LNCAP (cell line): ENCODE results near the gene RAB3IP.

Source experiments
- TF ChIP-seq, protein P1 (sequence below): fragments of 450-650 bp; IDR thresholded peaks from 2 replicates; pipeline ENCODE4 v1.5.1; 2017; ENCODE audit warnings: mild to moderate bottlenecking

RAB3IP gene

DNA sequence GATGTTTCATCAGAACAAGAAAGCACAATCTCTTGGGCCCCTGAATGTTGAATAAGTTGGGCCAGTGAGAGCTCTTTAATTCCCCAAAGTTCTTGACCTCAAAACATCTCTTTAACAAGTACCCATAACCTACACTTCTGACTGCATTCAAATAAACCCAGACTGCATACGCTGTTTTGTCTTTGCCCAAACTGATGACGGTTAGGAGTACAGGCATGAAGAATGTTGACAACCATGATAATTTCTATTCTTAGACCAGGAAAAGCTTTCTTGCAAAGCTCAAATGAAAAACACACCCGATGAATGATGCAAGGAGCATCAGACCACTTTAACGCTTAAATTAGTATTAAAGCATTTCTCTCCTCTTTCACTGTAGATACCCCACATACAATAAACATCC lies 11.7 kb upstream of the RAB3IP start:
- TF ChIP-seq, protein P1, sequence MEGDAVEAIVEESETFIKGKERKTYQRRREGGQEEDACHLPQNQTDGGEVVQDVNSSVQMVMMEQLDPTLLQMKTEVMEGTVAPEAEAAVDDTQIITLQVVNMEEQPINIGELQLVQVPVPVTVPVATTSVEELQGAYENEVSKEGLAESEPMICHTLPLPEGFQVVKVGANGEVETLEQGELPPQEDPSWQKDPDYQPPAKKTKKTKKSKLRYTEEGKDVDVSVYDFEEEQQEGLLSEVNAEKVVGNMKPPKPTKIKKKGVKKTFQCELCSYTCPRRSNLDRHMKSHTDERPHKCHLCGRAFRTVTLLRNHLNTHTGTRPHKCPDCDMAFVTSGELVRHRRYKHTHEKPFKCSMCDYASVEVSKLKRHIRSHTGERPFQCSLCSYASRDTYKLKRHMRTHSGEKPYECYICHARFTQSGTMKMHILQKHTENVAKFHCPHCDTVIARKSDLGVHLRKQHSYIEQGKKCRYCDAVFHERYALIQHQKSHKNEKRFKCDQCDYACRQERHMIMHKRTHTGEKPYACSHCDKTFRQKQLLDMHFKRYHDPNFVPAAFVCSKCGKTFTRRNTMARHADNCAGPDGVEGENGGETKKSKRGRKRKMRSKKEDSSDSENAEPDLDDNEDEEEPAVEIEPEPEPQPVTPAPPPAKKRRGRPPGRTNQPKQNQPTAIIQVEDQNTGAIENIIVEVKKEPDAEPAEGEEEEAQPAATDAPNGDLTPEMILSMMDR, result no peak

DNA sequence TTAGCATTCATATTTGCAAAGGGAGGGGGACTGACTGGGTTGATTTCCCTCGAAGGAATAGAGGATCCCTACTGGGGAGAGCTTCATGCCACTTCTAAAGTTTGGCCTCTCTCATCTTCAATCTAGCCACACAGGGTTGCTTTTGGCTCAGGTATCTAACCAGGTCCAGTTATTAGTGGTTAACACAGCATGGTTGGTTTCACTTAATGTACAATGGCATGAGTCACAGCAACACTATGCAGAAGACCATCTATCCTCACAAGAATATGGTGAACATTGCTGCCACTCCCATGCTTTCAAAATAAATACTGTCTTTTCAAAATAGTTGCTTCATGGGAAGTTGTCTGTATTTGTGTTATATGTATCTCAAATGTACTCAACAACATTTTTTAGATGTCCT lies 6.6 kb upstream of the RAB3IP start:
- TF ChIP-seq, protein P1, result no peak

DNA sequence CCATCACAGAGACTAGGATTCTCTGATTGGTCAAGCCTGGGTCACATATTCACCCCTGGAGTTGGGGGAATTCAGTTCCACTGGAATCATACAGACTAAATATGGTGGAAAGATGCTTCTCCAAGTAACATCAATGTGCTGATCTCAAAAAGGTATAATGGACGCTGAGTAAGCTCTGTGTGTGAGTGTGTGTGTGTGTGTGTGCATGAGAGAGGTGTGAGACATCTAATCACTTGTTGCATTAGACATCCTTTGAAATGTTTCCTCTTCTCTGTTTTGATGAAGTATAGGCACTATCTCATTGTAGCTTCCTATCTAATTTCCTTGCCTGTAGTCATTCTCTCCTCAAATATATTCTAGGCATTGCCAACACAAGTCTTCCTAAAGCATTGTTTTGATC lies 5.0 kb upstream of the RAB3IP start:
- TF ChIP-seq, protein P1, result no peak

DNA sequence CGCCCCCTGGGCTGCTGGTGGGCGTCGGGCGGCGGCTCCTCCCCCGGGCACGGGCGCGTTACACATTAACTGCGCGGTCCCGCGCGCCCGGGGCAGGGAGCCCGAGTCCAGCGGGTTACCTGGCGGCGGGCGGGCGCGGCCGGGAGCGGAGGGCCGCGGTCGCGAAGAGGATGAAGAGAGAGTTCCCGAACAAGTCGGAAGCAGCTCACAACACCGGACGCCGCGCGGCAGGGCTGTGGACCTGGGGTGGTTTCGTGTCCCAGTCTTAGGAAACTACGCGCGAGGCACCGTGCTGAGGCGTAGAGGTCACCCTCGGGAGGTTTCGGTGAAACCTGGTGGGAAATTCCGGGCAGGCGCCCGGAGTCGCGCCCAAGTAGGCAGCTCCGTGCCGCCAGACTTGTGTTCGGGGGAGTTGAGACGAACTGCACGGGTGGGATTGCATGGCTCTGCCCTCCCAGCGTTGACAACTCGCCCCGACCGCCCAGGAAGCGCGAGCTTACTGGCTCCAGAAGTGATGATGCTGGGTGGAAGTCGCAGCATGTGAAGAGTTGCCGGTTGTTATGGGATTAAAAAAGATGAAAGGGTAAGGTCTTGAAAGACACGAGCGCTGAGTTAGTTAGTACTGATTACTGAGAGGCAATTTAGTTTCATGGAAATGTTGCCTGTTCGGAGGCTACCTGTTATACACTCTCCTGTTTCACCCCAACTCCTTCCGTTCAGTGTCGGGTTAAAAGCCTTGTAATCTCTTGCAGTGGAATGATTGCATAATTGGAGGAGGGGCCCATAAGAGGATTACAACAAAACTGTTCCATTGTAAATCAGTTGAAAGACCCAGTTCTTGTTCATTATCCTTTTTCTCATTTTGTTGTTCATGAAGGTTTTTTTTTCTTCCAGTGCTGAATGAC lies 879 bp downstream of the RAB3IP start:
- TF ChIP-seq, protein P1, result no peak

DNA sequence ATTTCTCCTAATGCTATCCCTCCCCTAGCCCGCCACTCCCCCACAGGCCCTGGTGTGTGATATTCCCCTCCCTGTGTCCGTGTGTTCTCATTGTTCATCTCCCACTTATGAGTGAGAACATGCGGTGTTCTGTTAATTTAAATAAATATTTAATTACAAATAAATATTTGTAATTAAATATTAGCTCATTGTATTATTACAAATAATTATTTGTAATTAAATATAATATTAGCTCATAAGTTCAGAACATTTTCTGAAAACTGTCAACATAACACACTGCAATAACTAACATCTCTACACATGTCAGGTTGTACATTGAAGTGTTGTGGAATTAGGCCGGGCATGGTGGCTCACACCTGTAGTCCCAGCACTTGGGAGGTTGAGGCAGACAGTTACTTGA lies 5.4 kb downstream of the RAB3IP start:
- TF ChIP-seq, protein P1, result no peak

DNA sequence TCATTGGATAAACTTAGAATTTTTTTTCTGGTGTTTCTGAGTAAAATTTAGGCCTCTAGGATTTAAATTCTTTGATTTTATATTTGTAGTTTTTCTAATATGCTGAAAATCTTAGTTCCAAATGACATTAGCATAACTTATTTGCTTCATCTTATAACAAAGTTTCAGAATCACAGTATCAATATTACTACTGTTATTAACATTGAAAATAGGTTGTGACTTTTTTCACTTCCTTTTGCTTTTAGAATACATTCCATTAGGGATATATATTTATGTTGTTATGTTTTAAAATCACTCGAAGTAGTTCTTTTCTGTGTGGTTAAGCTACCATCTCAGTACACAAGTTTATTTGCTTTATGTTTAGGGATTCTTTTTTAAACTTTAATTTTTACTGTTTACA lies 12.8 kb downstream of the RAB3IP start:
- TF ChIP-seq, protein P1, result no peak

DNA sequence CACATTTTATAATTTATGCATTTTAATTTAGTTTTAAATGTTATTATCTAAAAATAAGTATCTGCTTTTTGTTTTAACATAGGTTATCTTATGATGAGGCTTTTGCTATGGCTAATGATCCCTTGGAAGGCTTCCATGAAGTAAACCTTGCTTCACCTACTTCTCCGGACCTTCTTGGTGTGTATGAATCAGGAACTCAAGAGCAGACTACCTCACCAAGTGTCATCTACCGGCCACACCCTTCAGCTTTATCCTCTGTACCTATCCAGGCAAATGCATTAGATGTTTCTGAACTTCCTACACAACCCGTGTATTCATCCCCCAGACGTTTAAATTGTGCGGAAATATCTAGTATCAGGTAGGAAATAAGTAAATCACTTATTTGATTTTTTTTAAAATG lies 16.6 kb downstream of the RAB3IP start:
- TF ChIP-seq, protein P1, result no peak
